ENCODE measurements around the gene KCTD13. TPM values are rescaled to one million over a fixed set of nuclear protein-coding genes. Genes with fewer than 3 reads are reported as not detected.

The KCTD13 gene
- total and polyA plus RNA-seq, 2 donors from 2014 or later = 9.9 to 25.8 TPM

GRCh38 chr16:29898804-29899515, 27.1 kb downstream of the KCTD13 start:
- Histone ChIP-seq H3K9ac (ENCODE audit: low read length in 3 of 3) (no peak overlapping the region), H3K27ac (ENCODE audit: low read depth in 2 of 2, low read length in 2 of 2) (no peak overlapping the region), H3K4me3 (ENCODE audit: low read length in 3 of 3) (peak overlapping the region in 2 of 3 donors; percentile 12 to 55), H3K9me3 (ENCODE audit: control insufficient read depth in 2 of 3, insufficient read depth in 1 of 3, low read length in 3 of 3) (no peaks in the 10 kb centered on the region), H3K4me1 (ENCODE audit: control insufficient read depth in 2 of 3, insufficient read depth in 2 of 3, low read depth in 1 of 3, low read length in 3 of 3) (peaks cover 0 to 5% (median 3%) of the 10 kb centered on the region in 3 donors), H3K27me3 (ENCODE audit: control insufficient read depth, insufficient read depth, low read length) (no peaks in the 10 kb centered on the region), H3K36me3 (ENCODE audit: control insufficient read depth in 2 of 3, insufficient read depth in 3 of 3, low read length in 3 of 3) (no peaks in the 10 kb centered on the region)
- intact Hi-C loops (cut with DNase I) = no loop called here
- DNase-seq (peak in 1 of 5 donors; percentile 50), FAIRE-seq (no peak)
- no peak for TF ChIP-seq CTCF (IDR thresholded peaks at IDR 0.05; ENCODE audit: borderline replicate concordance, extremely low read depth, insufficient read depth)

GRCh38 chr16:29898135-29898803, 27.8 kb downstream of the KCTD13 start:
- H3K4me3 ChIP-seq (ENCODE audit: low read length in 3 of 3) = no peak overlapping the region
- intact Hi-C loops (cut with DNase I) = no loop called here

GRCh38 chr16:29897333-29897732, 28.7 kb downstream of the KCTD13 start:
- DNase-seq = no peak
- H3K27ac ChIP-seq (ENCODE audit: low read depth in 2 of 2, low read length in 2 of 2) = no peak overlapping the region
- no peak for TF ChIP-seq CTCF (IDR thresholded peaks at IDR 0.05; ENCODE audit: borderline replicate concordance, extremely low read depth, insufficient read depth)
- H3K9me3 ChIP-seq (ENCODE audit: control insufficient read depth in 2 of 3, insufficient read depth in 1 of 3, low read length in 3 of 3) = no peaks in the 10 kb centered on the region
- intact Hi-C loops (cut with DNase I) = no loop called here
- peaks cover 0 to 5% (median 3%) of the 10 kb centered on the region in 3 donors for H3K4me1 ChIP-seq (ENCODE audit: control insufficient read depth in 2 of 3, insufficient read depth in 2 of 3, low read depth in 1 of 3, low read length in 3 of 3)
- no peak overlapping the region for H3K9ac ChIP-seq (ENCODE audit: low read length in 3 of 3)
- no peaks in the 10 kb centered on the region for H3K36me3 ChIP-seq (ENCODE audit: control insufficient read depth in 2 of 3, insufficient read depth in 3 of 3, low read length in 3 of 3)
- FAIRE-seq = no peak
- H3K27me3 ChIP-seq (ENCODE audit: control insufficient read depth, insufficient read depth, low read length) = no peaks in the 10 kb centered on the region
- H3K4me3 ChIP-seq (ENCODE audit: low read length in 3 of 3) = no peak overlapping the region

More at GRCh38 chr16:29898135-29898803, 27.8 kb downstream of the KCTD13 start:
- Histone ChIP-seq H3K4me1 (ENCODE audit: control insufficient read depth in 2 of 3, insufficient read depth in 2 of 3, low read depth in 1 of 3, low read length in 3 of 3) (peaks cover 0 to 5% (median 3%) of the 10 kb centered on the region in 3 donors), H3K9ac (ENCODE audit: low read length in 3 of 3) (no peak overlapping the region), H3K36me3 (ENCODE audit: control insufficient read depth in 2 of 3, insufficient read depth in 3 of 3, low read length in 3 of 3) (no peaks in the 10 kb centered on the region), H3K9me3 (ENCODE audit: control insufficient read depth in 2 of 3, insufficient read depth in 1 of 3, low read length in 3 of 3) (no peaks in the 10 kb centered on the region), H3K27me3 (ENCODE audit: control insufficient read depth, insufficient read depth, low read length) (no peaks in the 10 kb centered on the region), H3K27ac (ENCODE audit: low read depth in 2 of 2, low read length in 2 of 2) (no peak overlapping the region)
- FAIRE-seq (no peak), DNase-seq (peak in 3 of 5 donors; percentile 31 to 52 (median 40))
- no peak for TF ChIP-seq CTCF (IDR thresholded peaks at IDR 0.05; ENCODE audit: borderline replicate concordance, extremely low read depth, insufficient read depth)
